Hepatocyte (in vitro differentiated cells): ENCODE measurements around the gene SNCA. TPM values are rescaled to one million over a fixed set of nuclear protein-coding genes. Genes with fewer than 3 reads are reported as not detected.

Source experiments
- DNase-seq: peaks from one replicate; pipeline ENCODE4 v3.0.0-alpha.2; 2016; ENCODE audit warnings: low spot score
- H2AFZ ChIP-seq: fragments of 200-600 bp; sonication (generic); 2 replicates; pipeline ENCODE4 v1.6.0; 2016; ENCODE audit warnings: antibody characterized with exemption, mild to moderate bottlenecking
- H3K27ac ChIP-seq: fragments of 200-600 bp; sonication (generic); 2 replicates; pipeline ENCODE4 v1.5.1; 2016; ENCODE audit warnings: mild to moderate bottlenecking
- H3K27me3 ChIP-seq: fragments of 200-600 bp; sonication (generic); 2 replicates; pipeline ENCODE4 v1.6.1; 2016
- H3K36me3 ChIP-seq: fragments of 200-600 bp; sonication (generic); replicated peaks from 2 replicates; pipeline ENCODE4 v1.5.1; 2016; ENCODE audit warnings: low read depth; ENCODE audit not compliant: insufficient read depth
- H3K4me1 ChIP-seq: fragments of 200-600 bp; sonication (generic); 2 replicates; pipeline ENCODE4 v1.5.1; 2016; ENCODE audit warnings: mild to moderate bottlenecking, moderate library complexity; ENCODE audit not compliant: insufficient read depth
- H3K4me2 ChIP-seq: fragments of 200-600 bp; sonication (generic); 2 replicates; pipeline ENCODE4 v1.6.0; 2016
- H3K4me3 ChIP-seq: fragments of 200-600 bp; sonication (generic); 2 replicates; pipeline ENCODE4 v1.5.1; 2016; ENCODE audit warnings: mild to moderate bottlenecking
- H3K79me2 ChIP-seq: fragments of 200-600 bp; sonication (generic); 2 replicates; pipeline ENCODE4 v1.6.0; 2017; ENCODE audit warnings: mild to moderate bottlenecking
- H3K9me2 ChIP-seq: fragments of 200-600 bp; sonication (generic); replicated peaks from 2 replicates; pipeline ENCODE4 v1.6.0; 2017; ENCODE audit warnings: mild to moderate bottlenecking; ENCODE audit not compliant: insufficient read depth
- H3K9me3 ChIP-seq: fragments of 200-600 bp; sonication (generic); 2 replicates; pipeline ENCODE4 v1.5.1; 2016; ENCODE audit warnings: low read depth, mild to moderate bottlenecking
- H4K20me1 ChIP-seq: fragments of 200-600 bp; sonication (generic); 2 replicates; pipeline ENCODE4 v1.6.0; 2016; ENCODE audit warnings: mild to moderate bottlenecking; ENCODE audit not compliant: insufficient read depth, poor library complexity, severe bottlenecking
- EZH2 ChIP-seq: fragments of 200-600 bp; sonication (generic); IDR thresholded peaks from 2 replicates; pipeline ENCODE4 v1.6.1; 2016; ENCODE audit warnings: antibody characterized with exemption, mild to moderate bottlenecking, borderline replicate concordance
- EZH2phosphoT487 ChIP-seq: fragments of 200-600 bp; sonication (generic); IDR thresholded peaks from one replicate; pipeline ENCODE4 v1.6.1; 2018; ENCODE audit warnings: antibody characterized with exemption, mild to moderate bottlenecking, low read depth, moderate library complexity; ENCODE audit not compliant: unreplicated experiment, severe bottlenecking
- whole genome bisulfite sequencing: methylation state at CpG from one replicate; pipeline ENCODE4 v1.1.6; 2016; ENCODE audit warnings: low lambda C conversion rate; ENCODE audit errors: missing lambda C conversion rate; 5-methylcytosine and 5-hydroxymethylcytosine counted together
- polyA plus RNA-seq: library from polyadenylated mRNA; unstranded; fragments of >200 nt; fragmentation: Nextera tagmentation; extraction: Ambion mirVana; gene quantifications from 2 replicates; pipeline ENCODE4 v1.2.1, GENCODE V29; 2016
- total RNA-seq: library from RNA; depleted of rRNA; stranded (reverse); fragments of >200 nt; gene quantifications from 2 replicates; pipeline ENCODE4 v1.2.3, GENCODE V29; 2014
- TF ChIP-seq, protein P1 (sequence below): fragments of 200-600 bp; sonication (generic); IDR thresholded peaks from 2 replicates; pipeline ENCODE4 v1.5.1; 2016; ENCODE audit warnings: antibody characterized with exemption, mild to moderate bottlenecking; ENCODE audit not compliant: poor library complexity

Gene SNCA
- total and polyA plus RNA-seq, 2 experiments from 2014 or later: 8.9 to 14.0 TPM

DNA sequence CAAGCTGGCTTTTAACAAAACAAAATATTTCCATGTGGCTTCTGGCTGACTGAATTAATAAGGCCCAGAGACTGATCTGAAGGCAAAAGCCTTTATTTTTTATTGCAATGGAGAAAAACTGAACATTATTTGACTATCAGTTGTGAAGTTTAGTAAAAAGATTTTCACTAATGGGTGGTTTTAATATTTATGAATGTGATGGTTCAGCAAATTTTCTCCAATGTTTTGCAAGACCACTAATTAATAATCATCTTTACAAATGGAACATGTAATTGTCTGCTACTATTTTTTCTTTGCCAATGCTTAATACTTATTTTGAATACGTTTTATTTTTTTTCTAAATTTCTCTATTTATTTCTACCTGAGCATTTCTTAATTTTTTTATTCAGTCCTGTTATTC is 90.6 kb downstream of the SNCA start:
- WGBS: 85% methylated on average over 1 of the region's 1 CpG
- H3K79me2 ChIP-seq: no peaks in the 10 kb centered on the region
- H4K20me1 ChIP-seq: no peaks in the 10 kb centered on the region
- no peak overlapping the region for H3K27ac ChIP-seq
- H3K4me3 ChIP-seq: no peak overlapping the region
- H3K4me1 ChIP-seq: no peaks in the 10 kb centered on the region
- H2AFZ ChIP-seq: no peak overlapping the region
- no peaks in the 10 kb centered on the region for H3K9me2 ChIP-seq
- no peaks in the 10 kb centered on the region for H3K9me3 ChIP-seq
- no peaks in the 10 kb centered on the region for H3K36me3 ChIP-seq
- TF ChIP-seq, protein P1, sequence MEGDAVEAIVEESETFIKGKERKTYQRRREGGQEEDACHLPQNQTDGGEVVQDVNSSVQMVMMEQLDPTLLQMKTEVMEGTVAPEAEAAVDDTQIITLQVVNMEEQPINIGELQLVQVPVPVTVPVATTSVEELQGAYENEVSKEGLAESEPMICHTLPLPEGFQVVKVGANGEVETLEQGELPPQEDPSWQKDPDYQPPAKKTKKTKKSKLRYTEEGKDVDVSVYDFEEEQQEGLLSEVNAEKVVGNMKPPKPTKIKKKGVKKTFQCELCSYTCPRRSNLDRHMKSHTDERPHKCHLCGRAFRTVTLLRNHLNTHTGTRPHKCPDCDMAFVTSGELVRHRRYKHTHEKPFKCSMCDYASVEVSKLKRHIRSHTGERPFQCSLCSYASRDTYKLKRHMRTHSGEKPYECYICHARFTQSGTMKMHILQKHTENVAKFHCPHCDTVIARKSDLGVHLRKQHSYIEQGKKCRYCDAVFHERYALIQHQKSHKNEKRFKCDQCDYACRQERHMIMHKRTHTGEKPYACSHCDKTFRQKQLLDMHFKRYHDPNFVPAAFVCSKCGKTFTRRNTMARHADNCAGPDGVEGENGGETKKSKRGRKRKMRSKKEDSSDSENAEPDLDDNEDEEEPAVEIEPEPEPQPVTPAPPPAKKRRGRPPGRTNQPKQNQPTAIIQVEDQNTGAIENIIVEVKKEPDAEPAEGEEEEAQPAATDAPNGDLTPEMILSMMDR: no peak
- TF ChIP-seq EZH2phosphoT487 (no peak), EZH2 (no peak)
- no peak overlapping the region for H3K4me2 ChIP-seq
- no peak for DNase-seq
- H3K27me3 ChIP-seq: no peaks in the 10 kb centered on the region

DNA sequence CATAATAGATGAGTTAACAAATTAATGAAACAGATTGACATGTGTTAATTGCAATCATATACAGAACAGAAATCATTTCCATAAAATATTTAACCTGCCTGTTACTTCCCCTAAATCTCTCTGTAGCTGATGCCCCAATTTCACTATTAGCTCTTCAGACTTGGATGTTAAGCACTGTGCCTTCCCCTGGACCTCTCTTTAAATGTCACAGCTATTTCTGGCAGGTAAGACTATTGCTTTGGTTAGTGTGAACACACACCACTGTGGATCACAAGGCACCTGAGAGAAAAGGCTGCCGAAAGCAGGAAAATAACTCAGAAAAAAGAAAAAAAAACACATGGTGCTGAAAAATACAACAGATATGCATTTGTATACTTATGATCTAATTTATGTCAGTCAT is 91.3 kb downstream of the SNCA start:
- H4K20me1 ChIP-seq: no peaks in the 10 kb centered on the region
- no peak overlapping the region for H3K4me3 ChIP-seq
- no peaks in the 10 kb centered on the region for H3K9me2 ChIP-seq
- no peak overlapping the region for H3K4me2 ChIP-seq
- H3K27me3 ChIP-seq: no peaks in the 10 kb centered on the region
- 96% methylated on average over 1 of the region's 1 CpG for WGBS
- no peak overlapping the region for H3K27ac ChIP-seq
- TF ChIP-seq EZH2phosphoT487: no peak
- TF ChIP-seq, protein P1: no peak
- no peak for TF ChIP-seq EZH2
- H3K36me3 ChIP-seq: no peaks in the 10 kb centered on the region
- DNase-seq: no peak
- no peak overlapping the region for H2AFZ ChIP-seq
- no peaks in the 10 kb centered on the region for H3K79me2 ChIP-seq
- no peaks in the 10 kb centered on the region for H3K9me3 ChIP-seq
- no peaks in the 10 kb centered on the region for H3K4me1 ChIP-seq

DNA sequence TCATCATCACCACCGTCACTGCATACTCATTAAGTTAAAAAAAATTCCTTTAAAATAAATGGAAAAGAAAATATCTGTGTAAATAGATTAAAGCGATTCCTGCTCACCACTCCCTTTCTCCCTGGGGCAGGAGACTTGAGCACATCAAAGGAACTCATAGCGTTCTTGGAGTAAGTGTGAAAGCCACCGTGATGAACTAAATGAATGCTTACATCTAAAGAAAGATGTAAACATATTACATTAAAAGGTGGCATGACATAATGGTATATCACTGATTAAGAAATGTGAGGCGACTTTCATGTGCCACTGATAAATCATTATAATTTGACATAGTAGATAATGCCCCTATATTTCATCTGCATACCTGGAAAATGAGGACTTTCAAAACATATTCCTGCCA is 92.0 kb downstream of the SNCA start:
- no peaks in the 10 kb centered on the region for H3K9me2 ChIP-seq
- 79% methylated on average over 5 of the region's 5 CpGs for WGBS

More for the DNA sequence above, 92.0 kb downstream of the SNCA start:
- Histone ChIP-seq H3K36me3 (no peaks in the 10 kb centered on the region), H3K4me1 (no peaks in the 10 kb centered on the region), H3K27me3 (no peaks in the 10 kb centered on the region), H3K9me3 (no peaks in the 10 kb centered on the region), H3K27ac (no peak overlapping the region), H3K79me2 (no peaks in the 10 kb centered on the region), H3K4me2 (no peak overlapping the region), H4K20me1 (no peaks in the 10 kb centered on the region), H2AFZ (no peak overlapping the region), H3K4me3 (no peak overlapping the region)
- TF ChIP-seq EZH2phosphoT487: no peak
- no peak for TF ChIP-seq EZH2
- TF ChIP-seq, protein P1: no peak
- no peak for DNase-seq
